Stimulated activated naive CD4-positive, alpha-beta T cell treated with Interleukin-2 at 50 U/mL for 16 hours (primary cell): ENCODE data around the gene MBNL2.

Source experiments
- DNase-seq: peaks from one replicate; lab custom pipeline; 2025; lab: John Stamatoyannopoulos, UW

MBNL2 gene

GRCh38 chr13:97382276-97382675 is 160.1 kb downstream of the MBNL2 start:
- no peak for DNase-seq

- no peak for DNase-seq
Measured at GRCh38 chr13:97384371-97384770, 162.2 kb downstream of the MBNL2 start.

DNA sequence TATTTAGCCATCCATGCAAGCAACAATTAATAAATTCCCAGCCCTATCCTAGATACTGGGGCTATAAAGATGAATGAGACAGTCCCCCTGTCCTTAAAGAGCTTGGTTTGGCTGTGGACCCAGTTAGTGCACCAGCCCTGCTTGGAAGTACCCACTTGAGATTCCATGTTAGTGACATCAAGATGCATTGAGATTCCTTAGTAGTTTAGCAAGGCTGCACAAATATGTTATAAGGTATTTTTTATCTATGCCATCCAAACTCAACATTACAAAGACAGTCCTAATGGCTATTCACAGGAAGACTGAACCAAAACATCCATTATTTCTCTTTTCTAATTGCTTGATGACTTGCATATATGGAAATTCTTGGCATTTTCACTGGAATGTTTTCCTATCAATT is 163.0 kb downstream of the MBNL2 start:
- DNase-seq = no peak

DNA sequence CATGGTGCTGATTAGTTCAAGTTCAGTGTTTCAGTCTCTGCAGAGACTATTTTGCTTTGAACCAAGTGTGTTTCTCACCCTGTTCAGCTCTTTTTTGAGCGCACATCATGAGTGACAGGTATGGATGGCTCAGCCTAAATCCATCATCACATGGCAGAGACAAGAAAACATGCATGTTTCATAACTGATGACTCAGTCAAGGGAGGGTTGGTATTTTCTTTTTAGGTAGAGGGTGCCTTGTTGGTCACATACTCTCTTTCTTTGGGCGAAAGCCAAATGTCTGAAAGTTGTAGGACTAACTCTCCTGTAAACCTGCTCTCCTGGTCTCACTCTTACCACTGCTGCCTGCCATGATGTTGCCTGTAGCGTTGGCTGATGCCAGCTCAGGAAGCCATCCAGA is 163.7 kb downstream of the MBNL2 start:
- DNase-seq = no peak

DNA sequence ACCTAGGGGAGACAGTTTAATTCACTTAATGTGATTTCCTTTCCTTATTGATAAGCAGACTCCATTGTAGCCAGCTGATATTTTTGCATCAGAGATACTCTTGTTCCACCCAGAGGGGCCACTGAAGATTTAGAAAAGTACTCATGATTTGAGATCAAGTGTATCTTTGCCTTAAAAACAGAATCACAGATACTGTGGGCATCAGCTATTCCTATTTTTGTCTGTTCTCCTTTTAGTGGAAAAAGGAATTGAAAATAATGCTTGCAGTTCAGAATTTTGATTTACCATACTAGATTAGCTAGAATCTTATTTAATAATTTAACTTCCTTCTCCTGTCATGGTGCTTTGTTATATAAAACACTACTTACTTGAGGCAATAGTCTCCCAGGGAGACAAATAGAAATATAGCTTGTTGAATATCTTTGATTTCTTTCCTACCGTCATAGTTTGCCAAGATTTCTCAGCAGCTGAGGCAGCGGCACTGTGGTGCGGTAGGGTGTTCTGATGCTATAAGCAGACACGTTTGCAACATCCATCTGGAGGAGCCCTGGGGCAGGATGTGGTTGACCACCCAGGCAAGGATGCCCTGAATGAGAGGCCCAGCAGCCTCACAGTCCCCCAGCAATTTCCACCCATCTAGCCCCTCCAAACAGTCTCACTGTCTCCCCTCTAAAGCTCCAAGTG is 164.8 kb downstream of the MBNL2 start:
- no peak for DNase-seq

- DNase-seq = no peak
Measured at GRCh38 chr13:97387485-97387839, 165.3 kb downstream of the MBNL2 start.

GRCh38 chr13:97387890-97388289 is 165.8 kb downstream of the MBNL2 start:
- DNase-seq = no peak

DNA sequence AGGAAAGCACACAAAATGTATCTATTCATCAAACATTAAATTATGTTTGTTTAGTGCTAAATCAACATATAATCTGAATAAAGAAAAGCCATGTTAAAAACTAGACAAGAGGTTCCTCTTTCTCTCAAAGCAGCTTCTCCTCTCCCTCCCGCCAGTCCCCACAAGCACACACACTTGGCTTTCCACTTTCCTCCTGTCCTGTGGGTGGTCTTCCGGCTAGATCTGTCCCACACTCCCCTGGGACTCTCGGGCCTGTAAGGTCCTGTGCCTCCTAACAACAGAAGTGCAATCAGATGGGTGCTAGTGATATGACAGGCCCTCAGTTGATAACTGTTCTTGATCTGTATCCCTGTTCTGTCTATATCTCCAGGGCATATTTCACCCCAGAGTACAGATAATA is 166.2 kb downstream of the MBNL2 start:
- no peak for DNase-seq

GRCh38 chr13:97390941-97391600 is 168.9 kb downstream of the MBNL2 start:
- DNase-seq = no peak

DNA sequence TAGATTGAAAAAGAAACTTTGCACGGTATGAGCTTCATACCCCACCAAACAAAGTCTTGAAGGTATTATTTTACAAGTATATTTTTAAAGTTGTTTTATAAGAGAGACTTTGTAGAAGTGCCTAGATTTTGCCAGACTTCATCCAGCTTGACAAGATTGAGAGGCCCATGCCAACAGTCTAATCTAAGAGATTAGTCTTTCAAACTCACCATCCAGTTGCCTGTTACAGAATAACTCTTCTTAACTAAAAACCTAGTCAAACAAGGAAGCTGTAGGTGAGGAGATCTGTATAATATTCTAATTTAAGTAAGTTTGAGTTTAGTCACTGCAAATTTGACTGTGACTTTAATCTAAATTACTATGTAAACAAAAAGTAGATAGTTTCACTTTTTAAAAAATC is 169.9 kb downstream of the MBNL2 start:
- DNase-seq = no peak

DNA sequence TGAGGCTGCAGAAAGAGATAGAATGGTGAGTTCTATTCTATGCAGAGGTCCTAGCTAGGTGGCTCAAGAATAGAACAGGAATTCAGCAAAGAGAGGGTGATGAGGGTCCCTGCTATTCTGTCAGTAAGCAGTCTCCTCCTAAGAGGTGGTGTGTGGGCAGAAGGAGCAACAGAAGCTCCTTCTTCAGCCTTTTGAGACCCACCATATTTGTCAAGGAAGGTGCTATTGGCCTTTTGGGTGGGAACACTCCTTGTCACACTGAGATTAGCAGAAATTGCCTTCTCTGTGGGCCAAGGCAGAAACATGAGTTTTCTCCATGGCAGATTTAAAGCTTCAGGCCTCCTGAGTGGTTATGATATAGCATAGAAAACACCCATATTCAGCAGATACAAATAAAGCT is 172.4 kb downstream of the MBNL2 start:
- no peak for DNase-seq

- DNase-seq = no peak
Measured at GRCh38 chr13:97395447-97396136, 173.5 kb downstream of the MBNL2 start.

GRCh38 chr13:97397267-97397666 is 175.1 kb downstream of the MBNL2 start:
- no peak for DNase-seq

GRCh38 chr13:97401421-97401820 is 179.3 kb downstream of the MBNL2 start:
- no peak for DNase-seq

GRCh38 chr13:97403893-97404750 is 182.0 kb downstream of the MBNL2 start:
- no peak for DNase-seq

DNA sequence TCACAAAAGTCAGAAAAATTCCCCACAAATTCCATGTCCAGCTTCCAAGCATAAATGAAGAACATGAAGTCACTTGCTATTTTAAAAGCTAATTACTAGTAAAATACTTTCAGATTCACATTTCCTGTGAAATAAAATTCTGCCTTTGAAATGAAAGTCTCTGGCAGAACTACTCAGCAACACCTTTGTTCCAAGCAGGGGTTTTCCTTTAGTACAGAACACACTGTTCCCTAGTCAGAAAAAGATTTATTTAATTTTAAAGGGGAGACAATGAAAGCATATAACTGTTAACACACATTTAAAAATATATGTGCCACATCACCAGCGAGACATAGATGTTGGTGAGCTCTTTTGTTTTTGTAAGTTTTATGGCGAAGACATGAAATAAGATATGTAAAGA is 185.4 kb downstream of the MBNL2 start:
- DNase-seq = no peak

- DNase-seq = no peak
Measured at GRCh38 chr13:97408938-97409337, 186.8 kb downstream of the MBNL2 start.

DNA sequence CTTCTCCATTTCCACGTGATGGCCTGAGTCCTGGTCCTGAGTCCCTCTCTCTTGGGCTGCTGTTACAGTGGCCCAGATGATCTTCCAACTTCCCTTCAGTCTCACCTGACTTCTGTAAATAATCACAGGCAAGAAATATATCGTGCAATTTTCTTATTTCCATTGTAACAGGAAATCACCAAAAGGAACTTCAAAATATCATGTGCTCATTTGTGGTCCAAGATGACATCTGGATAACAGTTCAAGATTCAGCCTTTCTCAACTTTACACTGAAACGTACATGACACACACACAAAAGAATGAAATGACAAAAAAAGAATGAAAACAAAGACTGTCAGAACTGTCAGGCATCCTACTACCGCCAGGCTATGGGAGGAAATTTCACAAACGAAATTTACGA is 189.9 kb downstream of the MBNL2 start:
- DNase-seq = no peak

- no peak for DNase-seq
Measured at GRCh38 chr13:97413694-97414093, 191.6 kb downstream of the MBNL2 start.

DNA sequence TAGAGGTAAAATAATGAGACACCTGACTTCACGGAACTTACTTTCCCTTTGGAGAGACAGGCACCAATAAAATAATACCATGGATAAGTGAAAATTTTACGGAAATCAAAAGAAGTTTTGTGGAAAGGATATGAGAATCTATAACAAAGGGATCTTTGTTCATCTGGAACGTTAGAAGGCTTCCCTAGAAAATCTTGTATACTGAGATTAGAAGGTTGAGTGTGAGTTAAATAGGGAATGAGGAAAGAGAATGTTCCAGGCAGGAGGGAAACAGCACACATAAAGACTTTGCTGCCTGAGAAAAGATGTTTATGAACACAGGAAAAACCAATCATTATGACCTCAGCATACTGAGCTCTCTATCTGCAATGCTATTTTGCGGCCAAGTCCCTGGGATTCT is 192.3 kb downstream of the MBNL2 start:
- no peak for DNase-seq

DNA sequence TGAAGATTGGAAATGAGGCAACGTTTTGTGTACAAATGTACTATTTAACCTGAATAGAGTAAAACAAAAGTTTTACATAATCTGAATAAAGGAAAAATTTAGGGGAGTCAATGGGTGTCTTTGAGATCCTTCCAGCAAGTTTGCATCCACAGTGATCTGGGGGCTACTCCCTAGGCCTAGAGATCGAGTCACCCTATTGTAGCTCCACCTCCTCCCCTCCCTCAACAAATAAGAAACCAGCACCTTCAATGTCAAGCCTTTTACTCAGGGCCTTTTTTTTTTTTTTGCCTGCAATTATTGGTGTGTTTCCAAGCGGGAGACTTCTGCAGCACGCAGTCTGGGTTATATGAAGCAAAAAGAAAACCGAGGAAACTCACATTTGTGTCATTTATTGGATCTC is 195.6 kb downstream of the MBNL2 start:
- no peak for DNase-seq
